Mucosa of descending colon (tissue), 3 donors: ENCODE measurements around the gene TRIP12. TPM values are rescaled to one million over a fixed set of nuclear protein-coding genes. Genes with fewer than 3 reads are reported as not detected.

Source experiments
- ATAC-seq: fragments of 200-7000 bp; cut with Tn5 transposase; one replicate; pipeline ENCODE4 v1.9.1; 2020; ENCODE audit warnings: mild to moderate bottlenecking, moderate library complexity
- DNase-seq, 3 donors: peaks; one replicate each; pipeline ENCODE4 v3.0.0-alpha.2; 2020
- H3K36me3 ChIP-seq: fragments of 200-600 bp; one replicate; pipeline ENCODE4 v1.8.0; 2021; ENCODE audit warnings: low read depth, mild to moderate bottlenecking
- H3K4me1 ChIP-seq: fragments of 200-600 bp; one replicate; pipeline ENCODE4 v1.8.0; 2021; ENCODE audit warnings: low read depth, mild to moderate bottlenecking
- H3K4me3 ChIP-seq: fragments of 200-600 bp; one replicate; pipeline ENCODE4 v1.8.0; 2021; ENCODE audit warnings: mild to moderate bottlenecking
- H3K9me3 ChIP-seq: fragments of 200-600 bp; one replicate; pipeline ENCODE4 v1.8.0; 2021; ENCODE audit warnings: mild to moderate bottlenecking
- intact Hi-C, 2 donors: fragments of 100-400 bp; cut with DNase I in 1 of 2; cut with micrococcal nuclease in 1 of 2; formaldehyde crosslinking; loops; one replicate each; pipeline versions ENCODE4 v1.11.0 to v1.11.1; 2022; cut with DNase I, micrococcal nuclease
- total RNA-seq, 3 donors: library from RNA; stranded (reverse); fragmentation: NEBNext Ultra II Directional in 2 of 3; extraction: Animal tissue kit (Norgen Biotek cat#: 25700) in 2 of 3; gene quantifications; one replicate each; pipeline versions ENCODE4 v1.2.1 to v1.2.4, GENCODE V29; 2021 to 2023
- TF ChIP-seq, protein P1 (sequence below): fragments of 200-600 bp; IDR thresholded peaks from one replicate; pipeline ENCODE4 v1.8.0; 2022; ENCODE audit warnings: antibody characterized with exemption, mild to moderate bottlenecking
- donor health status: DM: no; HTN: no; CAD: no; lungs with moderate emphysema.
- donor health status: DM: no; HTN: no; CAD: no.
- donor health status: DM: no; HTN: yes; CAD: no.

TRIP12 gene
- total RNA-seq, 3 donors from 2014 or later = 196 to 240 (median 202) TPM

GRCh38 chr2:229917793-229918192 lies 4.0 kb downstream of the TRIP12 start:
- intact Hi-C loops = no loop called here
- no peak for DNase-seq

DNA sequence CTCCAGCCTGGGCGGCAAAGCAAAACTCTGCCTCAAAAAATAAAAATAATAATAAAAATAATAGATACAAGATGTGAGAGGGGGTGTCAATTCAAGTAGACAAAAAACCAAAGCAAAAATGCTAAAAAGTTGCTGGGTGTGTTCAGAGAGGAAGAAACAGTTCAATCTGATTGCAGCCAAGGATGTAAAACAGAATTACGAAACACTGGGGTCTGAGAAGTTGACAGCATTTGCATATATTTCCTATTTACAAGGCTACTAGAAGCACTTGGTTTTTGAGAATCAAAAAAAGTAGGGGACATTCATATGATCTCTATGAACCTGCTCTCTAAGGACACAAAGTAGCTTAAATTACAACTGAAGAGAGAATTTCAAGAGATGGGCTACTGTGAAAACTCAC lies 7.6 kb downstream of the TRIP12 start:
- TF ChIP-seq, protein P1, sequence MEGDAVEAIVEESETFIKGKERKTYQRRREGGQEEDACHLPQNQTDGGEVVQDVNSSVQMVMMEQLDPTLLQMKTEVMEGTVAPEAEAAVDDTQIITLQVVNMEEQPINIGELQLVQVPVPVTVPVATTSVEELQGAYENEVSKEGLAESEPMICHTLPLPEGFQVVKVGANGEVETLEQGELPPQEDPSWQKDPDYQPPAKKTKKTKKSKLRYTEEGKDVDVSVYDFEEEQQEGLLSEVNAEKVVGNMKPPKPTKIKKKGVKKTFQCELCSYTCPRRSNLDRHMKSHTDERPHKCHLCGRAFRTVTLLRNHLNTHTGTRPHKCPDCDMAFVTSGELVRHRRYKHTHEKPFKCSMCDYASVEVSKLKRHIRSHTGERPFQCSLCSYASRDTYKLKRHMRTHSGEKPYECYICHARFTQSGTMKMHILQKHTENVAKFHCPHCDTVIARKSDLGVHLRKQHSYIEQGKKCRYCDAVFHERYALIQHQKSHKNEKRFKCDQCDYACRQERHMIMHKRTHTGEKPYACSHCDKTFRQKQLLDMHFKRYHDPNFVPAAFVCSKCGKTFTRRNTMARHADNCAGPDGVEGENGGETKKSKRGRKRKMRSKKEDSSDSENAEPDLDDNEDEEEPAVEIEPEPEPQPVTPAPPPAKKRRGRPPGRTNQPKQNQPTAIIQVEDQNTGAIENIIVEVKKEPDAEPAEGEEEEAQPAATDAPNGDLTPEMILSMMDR = no peak
- DNase-seq = no peak
- H3K4me1 ChIP-seq = peaks cover 8% of the 10 kb centered on the region
- intact Hi-C loops = no loop called here
- no peaks in the 10 kb centered on the region for H3K9me3 ChIP-seq
- no peak for ATAC-seq
- H3K36me3 ChIP-seq = no peaks in the 10 kb centered on the region
- H3K4me3 ChIP-seq = no peak overlapping the region

More at GRCh38 chr2:229917793-229918192, 4.0 kb downstream of the TRIP12 start:
- no peak overlapping the region for H3K4me3 ChIP-seq
- ATAC-seq = no peak
- no peaks in the 10 kb centered on the region for H3K9me3 ChIP-seq
- TF ChIP-seq, protein P1 = no peak
- no peaks in the 10 kb centered on the region for H3K36me3 ChIP-seq
- peaks cover 6% of the 10 kb centered on the region for H3K4me1 ChIP-seq

- Histone ChIP-seq H3K36me3 (no peaks in the 10 kb centered on the region), H3K4me1 (peaks cover 6% of the 10 kb centered on the region), H3K9me3 (no peaks in the 10 kb centered on the region), H3K4me3 (no peak overlapping the region)
- DNase-seq = peak in 1 of 3 donors; percentile 20
- ATAC-seq = peak; percentile 69
- TF ChIP-seq, protein P1 = no peak
- intact Hi-C loops = no loop called here
These were observed 10.9 kb downstream of the TRIP12 start for GRCh38 chr2:229910832-229911412.

GRCh38 chr2:229910147-229910831 lies 11.5 kb downstream of the TRIP12 start:
- Histone ChIP-seq H3K4me1 (peaks cover 6% of the 10 kb centered on the region), H3K9me3 (no peaks in the 10 kb centered on the region), H3K36me3 (no peaks in the 10 kb centered on the region), H3K4me3 (no peak overlapping the region)
- DNase-seq (no peak), ATAC-seq (no peak)
- intact Hi-C loops = no loop called here
- TF ChIP-seq, protein P1 = no peak

DNA sequence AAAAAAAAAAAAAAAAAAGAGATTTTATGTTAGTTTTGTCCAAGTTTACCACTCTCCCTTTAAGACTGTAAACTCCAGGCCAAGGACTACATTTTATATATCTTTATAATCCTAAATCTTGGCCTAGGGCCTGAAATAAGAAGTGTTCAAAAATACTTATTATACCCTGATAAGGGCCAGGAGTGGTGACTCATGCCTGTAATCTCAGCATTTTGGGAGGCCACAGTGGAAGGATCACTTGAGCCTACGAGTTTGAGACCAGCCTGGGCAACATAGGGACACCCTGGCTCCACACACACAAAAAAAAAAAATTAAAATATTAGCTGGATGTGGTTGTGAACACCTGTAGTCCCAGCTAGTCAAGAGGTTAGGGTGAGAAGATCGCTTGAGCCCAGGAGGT lies 12.7 kb downstream of the TRIP12 start:
- Histone ChIP-seq H3K4me1 (peaks cover 6% of the 10 kb centered on the region), H3K36me3 (no peaks in the 10 kb centered on the region), H3K9me3 (no peaks in the 10 kb centered on the region), H3K4me3 (no peak overlapping the region)
- DNase-seq (no peak), ATAC-seq (peak; percentile 37)
- intact Hi-C loops = no loop called here
- TF ChIP-seq, protein P1 = no peak
